CD4-positive, alpha-beta T cell treated with Interleukin-12 subunit alpha and Interleukin-12 subunit beta, for 1 hour (primary cell): ENCODE measurements around the gene ZNF331.

Experiments
- DNase-seq: peaks from one replicate; pipeline ENCODE4 v3.0.0-alpha.2; 2020

Gene ZNF331

DNA sequence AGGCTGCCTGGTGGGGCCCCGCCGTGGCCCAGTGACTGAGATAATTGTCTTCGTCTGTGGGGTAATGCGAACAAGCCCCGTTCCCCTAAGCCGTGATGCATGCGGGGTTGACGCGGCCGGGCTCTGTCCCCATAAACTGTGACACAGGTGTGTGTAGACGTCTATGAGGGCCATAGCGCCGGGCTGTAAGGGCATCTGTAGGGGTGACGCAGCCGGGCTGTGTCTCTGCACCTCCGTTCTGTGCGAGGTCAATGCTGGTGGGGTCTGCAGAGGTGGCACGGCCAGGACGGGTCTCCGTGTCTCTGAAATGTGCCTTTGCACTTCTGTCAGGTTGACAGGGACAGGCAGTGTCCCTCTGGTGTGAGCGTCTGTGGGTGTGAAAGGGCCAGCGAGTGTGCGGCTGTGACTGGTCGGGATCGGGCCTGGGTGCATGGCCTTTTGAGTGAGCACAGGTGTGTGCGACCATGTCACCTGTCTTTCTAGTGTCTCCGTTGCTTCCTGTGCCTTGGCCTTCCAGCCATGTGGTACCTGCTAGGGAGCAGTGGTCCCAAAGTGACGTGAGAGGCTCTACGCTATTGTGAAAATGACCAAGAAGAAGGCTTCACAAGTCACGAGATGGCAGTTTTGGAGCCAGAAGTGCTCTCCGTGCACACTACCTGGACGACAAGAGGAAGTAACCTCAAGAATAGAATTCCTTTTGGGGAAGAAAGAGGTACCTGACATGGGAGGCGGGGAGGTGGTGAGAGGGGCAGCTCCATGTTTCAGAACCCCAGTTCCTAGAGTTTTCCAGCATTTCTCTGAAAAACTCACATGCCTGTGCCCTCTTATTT lies 16.4 kb upstream of the ZNF331 start:
- no peak for DNase-seq

DNA sequence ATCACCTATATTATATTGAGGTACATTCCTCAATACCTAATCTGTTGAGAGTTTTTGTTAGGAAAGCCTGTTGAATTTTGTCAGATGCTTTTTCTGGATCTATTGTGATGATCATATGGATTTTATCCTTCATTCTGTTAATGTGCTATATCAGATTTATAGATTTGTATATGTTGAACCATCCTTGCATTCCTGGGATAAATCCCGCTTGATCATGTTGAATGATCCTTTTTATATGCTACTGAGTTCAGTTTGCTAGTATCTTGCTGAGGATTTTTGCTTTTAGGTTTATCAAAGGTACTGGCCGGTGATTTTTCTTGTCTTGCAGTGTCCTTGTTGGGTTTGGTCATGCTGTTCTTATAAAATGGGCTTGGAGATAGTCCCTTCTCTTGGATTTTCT lies 12.0 kb upstream of the ZNF331 start:
- no peak for DNase-seq

DNA sequence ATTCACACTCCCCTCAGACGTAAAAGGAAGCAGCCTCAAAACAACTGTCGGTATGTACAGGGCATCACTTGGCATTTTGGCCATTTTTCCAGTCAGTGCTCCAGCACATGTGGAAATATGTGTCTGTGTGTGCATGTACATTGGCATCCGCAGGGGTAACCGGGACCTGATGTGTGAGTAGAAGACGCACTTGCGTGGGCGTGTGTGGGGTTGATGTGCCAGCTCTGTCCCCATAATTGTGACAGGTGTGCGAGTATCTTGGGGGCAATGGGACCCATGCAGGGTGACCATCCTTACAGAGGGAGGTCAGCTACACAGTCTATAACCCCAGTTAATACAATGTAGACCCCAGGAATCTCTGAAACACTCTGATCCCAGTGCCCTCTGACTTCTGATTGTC lies 7.3 kb upstream of the ZNF331 start:
- no peak for DNase-seq

DNA sequence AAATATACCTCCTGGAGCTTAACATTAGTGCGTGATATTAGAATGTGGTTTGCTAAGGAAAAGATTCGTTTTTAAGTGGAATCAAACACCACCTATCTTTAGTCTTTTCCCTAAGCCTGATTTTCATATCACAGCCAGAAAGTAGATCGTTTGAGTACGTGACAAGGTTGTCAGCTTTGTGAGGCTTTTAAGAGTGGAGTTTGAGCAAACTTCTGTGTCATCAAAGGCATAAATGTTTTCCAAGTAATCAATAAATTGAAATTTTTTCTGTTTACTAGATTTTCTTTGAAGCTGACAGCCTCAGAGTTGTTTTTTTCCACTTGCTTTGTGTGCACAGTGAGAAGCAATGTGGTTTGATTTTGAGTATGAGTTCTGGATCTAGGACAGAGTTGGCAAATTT lies 6.5 kb upstream of the ZNF331 start:
- DNase-seq = no peak

DNA sequence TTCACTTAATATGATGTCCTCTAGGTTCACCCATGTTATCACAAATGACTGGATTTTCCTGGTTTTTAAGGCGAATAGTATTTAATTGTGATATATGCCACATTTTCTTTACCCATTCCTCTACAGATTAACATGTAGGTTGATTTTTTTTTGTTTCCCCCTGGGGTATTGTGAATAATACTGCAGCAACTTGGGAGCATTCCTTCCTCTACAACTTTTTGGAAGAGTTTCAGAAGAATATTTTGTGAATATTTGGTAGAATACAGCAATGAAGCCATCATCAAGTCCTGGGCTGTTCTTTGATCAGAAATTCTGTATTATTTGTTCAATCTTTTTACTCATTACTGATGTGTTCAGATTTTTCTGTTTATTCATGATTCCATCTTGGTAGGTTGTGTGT lies 5.6 kb upstream of the ZNF331 start:
- no peak for DNase-seq

DNA sequence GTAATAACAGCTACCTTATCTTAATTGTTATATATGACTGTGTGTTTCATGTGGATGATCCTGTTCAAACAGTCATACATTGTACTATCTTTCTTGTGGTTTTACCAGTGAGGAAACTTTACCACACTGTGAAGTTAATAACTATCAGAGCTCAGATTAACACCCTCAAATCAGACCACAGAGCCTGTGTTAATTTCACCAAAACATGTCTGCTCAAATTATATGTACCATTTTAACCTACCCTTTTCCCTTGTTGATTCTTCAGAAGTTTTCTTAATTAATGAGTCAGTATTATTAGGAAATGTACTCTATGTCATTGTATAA lies 1.8 kb upstream of the ZNF331 start:
- DNase-seq = no peak

DNA sequence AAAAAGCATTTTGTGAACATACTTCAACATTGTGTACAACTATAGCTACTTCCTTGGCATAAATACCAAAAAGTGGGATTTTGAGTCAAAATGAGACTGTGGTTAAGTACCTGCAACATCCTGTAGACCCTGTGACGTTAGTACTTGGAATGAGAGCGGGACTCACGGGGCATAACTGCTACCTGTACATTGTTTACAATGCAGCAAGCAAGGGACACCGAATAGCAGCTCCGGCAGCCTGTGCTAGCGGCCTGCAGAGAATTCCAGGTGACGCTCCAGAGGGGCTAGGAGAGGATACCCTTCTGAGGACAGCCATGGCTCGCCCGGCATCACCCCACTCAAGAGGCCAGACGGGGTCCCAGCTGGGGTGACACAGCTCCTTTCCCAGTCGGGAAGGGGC lies 824 bp upstream of the ZNF331 start:
- DNase-seq = no peak

DNA sequence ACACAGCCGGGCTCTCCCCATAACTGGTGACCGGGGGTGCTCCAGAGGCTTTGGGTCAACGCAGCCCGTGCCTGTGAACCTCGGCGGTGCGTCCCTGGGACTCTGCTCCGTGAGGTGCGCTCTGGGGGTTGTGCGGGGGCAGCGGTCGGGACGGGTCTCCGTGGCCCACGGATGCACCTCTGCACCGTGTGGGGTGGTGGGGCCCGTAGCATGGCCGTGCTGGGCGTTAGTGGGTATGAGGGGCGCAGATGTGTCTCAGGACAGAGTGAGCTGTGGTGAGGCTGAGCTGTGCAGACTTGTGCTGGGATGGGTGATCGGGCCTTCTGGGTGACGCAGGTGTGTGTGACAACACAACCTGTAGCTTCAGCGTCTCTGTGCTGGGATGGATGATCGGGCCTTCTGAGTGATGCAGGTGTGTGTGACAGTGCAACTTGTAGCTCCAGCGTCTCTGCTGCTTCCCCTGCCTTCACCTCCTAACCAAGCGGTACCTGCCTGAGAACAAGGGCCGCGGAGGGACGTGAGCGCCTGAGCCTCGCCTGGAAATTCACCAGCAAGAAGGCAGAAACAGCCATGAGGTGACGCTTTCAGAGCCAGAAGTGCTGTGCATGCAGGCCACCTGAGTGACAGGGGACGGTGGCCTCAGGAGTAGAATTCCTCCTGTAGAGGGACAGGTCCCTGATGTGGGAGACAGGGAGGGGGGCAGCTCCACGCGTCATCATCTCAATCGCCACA lies 599 bp downstream of the ZNF331 start:
- peak; percentile 21 for DNase-seq

DNA sequence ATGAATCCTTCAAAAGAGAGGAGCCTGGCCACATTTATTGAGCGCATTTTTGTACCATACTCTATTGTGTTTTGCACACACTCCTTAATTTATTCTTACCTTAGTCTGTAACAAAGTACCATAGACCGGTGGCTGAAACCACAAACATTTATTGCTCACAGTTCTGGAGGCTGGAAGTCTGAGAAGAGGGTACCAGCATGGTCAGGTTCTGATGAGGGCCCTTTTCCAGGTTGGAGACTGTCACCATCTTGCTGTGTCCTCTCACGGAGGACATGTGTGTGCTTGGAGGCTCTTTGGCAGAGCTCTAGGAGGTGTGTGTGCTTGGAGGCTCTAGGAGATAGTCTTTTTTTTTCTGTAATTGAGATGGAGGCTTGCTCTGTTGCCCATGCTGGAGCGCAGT lies 2.1 kb downstream of the ZNF331 start:
- DNase-seq = no peak

DNA sequence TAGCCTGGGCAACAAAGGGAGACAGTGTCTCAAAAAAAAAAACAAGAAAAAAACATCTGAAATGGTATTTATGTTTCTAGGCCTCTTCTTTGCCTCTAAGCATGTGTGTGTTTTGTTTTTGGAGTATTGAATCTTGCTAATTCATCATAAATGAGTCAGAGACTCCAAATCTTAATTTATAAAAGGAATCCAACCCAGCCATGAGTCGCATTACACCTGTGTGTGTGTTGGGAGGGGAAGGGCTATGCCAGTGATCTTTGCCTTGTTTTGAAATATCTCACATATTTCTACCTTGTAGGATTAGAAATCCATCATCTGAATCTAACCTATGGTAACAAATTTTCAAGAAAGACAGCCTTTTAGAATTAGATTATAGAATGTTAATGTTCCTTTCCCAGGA lies 4.0 kb downstream of the ZNF331 start:
- no peak for DNase-seq

DNA sequence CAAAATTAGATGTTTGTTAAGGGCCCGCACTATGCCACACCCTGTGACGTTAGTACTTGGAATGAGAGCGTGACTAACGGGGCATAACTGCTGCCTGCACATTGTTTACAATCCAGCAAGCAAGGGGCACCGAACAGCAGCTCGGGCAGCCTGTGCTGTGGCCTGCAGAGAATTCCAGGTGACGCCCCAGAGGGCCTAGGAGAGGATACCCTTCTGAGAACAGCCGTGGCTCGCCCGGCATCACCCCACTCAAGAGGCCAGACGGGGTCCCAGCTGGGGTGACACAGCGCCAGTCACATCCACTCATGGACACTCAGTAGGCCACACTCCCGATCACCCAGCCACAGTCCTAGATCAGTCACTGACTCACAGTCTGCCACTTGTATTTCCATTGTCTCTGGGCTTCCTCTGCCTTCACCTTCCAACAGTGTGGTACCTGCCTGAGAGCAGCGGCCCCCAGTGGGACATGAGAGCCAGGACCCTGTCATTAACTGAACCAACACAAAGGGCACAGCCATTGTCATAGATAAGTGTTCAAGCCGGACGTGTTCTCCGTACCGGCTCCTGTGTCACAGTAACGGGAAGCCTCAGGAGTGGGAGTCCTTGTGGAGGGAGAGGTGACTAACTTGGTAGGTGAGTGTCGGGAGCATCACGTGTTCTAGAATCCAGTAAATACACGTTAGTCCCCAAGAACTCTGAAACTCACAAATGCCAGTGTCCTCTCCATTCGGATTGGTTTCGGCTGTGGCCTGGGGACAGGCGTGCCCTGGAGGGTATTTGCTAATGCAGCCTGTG lies 7.5 kb downstream of the ZNF331 start:
- no peak for DNase-seq

DNA sequence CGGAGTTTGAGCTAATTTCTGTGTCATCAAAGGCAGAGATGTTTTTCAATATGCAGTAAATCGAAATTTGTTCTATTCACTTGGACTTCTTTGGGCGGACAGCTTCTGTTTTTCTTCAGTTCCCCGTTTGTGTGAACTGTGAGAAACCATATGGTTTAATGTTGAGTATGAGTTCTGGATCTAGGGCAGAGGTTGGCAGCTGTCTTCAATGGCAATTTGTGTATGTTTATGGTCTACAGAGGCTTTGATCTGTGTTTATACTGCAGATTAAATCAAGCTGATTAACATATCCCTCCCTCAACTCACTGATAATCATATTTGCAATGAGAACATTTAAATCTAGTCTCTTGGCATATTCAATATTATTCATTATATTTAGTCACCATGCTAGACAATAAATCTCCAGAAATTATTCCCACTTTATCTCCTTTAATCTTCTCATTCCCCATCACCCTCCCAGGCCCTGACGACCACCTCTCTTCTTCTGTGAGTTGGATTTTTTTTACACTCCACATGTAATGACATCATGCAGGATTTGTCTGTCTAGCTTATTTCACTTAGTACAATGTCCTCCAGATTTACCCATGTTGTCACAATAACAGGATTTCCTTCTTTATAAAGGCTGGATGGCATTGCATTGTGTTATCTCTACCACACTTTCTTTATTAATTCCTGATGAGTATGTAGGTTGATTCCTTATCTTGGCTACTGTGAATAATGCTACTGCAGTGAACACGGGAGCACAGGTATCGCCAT lies 9.0 kb downstream of the ZNF331 start:
- DNase-seq = no peak

DNA sequence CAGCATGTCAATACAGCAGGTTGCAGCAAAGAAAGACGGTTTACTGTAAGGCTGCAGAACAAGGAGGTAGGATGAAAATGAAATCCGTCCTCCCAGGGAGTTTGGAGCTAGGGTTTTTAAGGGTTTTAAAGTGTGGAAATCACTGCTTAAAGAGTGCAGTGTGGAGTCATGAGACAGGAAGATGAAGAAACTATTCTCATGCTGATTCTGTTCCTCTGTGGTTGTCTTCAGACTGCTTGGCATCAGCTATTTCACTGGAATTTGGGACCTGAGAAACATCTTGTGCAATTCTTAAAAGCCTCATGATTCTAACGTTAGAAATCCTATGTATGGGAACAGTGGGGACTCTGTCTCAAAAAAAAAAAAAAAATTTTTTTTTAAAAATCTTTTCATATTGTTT lies 11.4 kb downstream of the ZNF331 start:
- no peak for DNase-seq

DNA sequence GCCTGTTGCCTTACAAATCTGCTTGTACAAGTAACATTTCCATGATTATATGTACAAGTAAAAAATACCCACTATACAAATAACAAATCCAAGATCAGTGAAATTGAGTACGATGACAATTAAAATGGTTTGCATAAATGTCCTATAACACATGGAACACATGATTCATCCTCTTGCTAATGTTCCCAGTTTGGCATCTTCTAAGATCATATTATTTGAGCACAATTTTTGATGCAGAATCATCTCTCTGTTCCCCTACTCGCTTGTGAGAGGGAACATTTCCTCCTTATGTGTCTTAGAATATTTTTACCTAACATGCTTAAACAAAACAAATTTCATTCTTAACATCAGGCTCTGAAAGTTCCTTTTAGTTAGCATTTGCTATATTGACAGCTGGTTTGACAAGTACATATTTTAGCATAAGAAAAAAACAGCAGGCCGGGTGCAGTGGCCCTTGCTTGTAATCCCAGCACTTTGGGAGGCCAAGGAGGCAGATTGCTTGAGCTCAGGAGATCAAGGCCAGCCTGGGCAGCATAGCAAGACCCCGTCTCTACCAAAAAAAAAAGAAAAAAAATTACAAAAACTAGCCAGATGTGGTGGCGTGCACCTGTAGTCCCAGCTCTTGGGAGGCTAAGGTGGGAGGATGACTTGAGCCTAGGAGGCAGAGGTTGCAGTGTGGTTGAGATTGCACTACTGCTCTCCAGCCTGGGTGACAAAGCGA lies 14.2 kb downstream of the ZNF331 start:
- no peak for DNase-seq

DNA sequence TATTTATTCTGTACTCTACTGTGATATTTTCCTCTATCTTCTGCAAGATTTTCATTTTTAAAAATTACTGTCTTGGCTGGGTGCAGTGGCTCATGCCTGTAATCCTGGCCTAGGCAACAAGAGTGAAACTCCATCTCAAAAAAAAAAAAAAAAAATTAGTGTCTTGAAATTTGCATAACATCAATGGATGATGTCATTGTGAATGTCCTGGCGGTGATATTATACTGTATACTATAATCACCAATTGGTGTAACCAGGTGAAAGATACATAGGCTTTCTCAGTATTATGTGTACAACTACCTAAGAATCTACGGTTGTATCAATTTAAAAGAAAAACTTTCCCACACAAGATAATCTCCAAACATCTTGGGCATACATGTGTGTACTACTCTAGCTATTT lies 15.2 kb downstream of the ZNF331 start:
- no peak for DNase-seq

DNA sequence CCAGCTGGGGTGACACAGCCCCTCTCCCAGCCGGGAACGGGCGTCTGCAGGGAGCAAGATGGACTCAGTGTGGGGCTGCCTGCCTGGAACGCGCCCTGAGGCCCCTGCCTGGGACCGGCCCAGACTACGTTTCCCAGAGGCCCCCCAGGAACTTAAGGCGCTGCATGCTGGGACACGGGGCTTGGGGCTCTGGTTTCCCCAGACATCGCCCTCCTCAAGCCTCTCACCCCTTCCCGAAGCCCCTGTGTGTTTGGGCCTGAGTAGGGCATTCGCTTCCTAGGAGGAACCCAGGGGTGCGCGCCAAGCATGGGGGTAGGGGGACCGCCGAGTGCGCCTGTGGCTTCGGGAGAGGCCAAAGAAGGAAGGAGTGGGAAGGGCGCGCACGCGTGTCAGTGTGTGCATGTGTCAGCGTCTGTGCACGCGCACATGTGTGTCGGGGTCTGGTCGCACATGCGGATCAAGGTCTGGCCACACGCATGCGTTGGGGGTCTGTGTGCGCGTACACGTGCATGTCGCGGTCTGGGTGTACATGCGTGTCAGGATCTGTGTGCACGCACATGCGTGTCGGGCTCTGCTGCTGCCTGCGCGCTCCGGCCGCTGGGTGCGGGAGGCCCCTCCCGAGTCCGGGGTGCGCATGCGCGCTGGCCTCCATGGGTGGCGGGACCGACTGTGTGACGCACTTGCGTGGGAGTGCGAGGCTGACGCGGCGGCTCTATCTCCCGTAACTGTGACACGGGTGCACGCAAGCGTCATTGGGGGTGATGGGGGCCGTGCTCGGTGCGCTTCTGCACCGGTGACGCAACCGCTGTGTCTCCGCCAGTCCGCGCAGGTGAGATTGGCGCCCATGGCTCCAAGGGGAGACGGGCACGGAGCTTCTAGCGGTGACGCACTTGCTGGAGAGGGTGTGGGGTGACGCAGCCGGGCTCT lies 16.2 kb downstream of the ZNF331 start:
- peak; percentile 93 for DNase-seq

DNA sequence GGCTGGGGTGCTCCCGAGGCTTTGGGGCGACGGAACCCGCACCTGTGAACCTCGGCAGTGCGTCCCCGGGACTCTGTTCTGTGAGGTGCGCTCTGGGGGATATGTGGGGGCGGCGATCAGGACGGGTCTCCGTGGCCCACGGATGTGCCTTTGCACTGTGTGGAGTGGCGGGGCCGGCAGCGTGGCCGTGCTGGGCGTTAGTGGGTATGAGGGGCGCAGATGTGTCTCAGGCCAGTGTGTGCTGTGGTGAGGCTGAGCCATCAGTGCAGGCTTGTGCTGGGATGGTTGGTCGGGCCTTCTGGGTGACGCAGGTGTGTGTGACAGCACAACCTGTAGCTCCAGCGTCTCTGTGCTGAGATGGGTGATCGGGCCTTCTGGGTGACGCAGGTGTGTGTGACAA lies 16.9 kb downstream of the ZNF331 start:
- no peak for DNase-seq

DNA sequence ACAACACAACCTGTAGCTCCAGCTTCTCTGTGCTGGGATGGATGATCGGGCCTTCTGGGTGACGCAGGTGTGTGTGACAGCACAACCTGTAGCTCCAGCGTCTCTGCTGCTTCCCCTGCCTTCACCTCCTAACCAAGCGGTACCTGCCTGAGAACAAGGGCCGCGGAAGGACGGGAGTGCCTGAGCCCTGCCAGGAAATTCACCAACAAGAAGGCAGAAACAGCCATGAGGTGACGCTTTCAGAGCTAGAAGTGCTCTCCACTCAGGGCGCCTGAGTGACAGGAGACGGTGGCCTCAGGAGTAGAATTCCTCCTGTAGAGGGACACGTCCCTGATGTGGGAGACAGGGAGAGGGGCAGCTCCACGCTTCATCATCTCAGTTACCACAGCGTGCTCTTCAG lies 17.4 kb downstream of the ZNF331 start:
- DNase-seq = no peak

DNA sequence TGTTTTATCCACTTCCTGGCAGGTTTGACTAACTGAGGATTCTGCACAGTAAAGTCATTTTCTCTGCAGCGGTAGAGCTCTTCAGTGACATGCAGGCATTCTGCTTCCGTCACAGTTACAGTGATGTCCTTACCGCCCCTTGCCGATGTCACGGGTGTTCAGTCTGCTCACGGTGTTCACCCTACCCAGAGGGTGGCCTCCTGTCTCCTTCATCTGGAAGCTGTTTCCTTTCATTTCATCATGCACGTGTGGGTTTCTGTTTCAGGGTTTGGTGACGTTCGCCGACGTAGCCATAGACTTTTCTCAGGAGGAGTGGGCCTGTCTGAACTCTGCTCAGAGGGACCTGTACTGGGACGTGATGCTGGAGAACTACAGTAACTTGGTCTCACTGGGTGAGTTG lies 33.4 kb downstream of the ZNF331 start:
- no peak for DNase-seq

DNA sequence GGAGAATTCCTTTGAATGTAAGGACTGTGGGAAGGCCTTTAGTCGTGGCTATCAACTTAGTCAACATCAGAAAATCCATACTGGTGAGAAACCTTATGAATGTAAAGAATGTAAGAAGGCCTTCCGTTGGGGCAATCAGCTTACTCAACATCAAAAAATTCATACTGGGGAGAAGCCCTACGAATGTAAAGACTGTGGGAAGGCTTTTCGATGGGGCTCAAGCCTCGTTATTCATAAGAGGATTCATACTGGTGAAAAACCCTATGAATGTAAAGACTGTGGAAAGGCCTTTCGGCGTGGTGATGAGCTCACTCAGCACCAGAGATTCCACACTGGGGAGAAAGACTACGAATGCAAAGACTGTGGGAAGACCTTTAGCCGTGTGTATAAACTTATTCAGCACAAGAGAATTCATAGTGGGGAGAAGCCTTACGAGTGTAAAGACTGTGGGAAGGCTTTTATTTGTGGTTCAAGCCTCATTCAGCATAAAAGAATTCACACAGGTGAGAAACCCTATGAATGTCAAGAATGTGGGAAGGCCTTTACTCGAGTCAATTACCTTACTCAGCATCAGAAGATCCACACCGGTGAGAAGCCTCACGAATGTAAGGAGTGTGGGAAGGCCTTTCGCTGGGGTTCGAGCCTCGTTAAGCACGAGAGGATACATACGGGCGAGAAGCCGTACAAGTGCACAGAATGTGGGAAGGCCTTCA lies 39.2 kb downstream of the ZNF331 start:
- no peak for DNase-seq

DNA sequence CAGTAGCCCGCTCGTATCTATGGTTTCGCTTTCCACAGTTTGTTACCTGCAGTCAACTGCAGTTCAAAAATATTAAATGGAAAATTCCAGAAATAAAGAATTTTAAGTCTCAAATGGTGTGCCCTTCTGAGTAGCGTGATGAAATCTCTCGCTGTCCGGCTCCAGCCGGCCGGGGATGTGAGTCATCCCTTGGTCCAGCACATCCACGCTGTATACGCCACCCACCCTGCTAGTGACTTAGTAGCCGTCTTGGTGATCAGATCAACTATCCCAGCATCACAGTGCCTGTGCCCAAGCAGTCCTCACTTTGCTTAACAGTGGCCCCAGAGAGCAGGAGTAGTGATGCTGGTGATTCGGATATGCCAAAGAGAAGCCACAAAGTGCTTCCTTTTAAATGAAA lies 40.0 kb downstream of the ZNF331 start:
- no peak for DNase-seq
